Stomach (tissue), 9 donors: ENCODE data around the gene COIL. TPM values are rescaled to one million over a fixed set of nuclear protein-coding genes. Genes with fewer than 3 reads are reported as not detected.

ENCODE experiments used
- DNase-seq, 2 donors: peaks; one replicate each; pipeline versions ENCODE4 v3.0.0 to v3.0.0-alpha.2; 2013 to 2019
- H3K27ac ChIP-seq, 5 donors: fragments of 200-600 bp in 4 of 5; sonication (generic) in 4 of 5; one replicate each; pipeline ENCODE4 v1.5.1; 2013 to 2019; ENCODE audit warnings: mild to moderate bottlenecking in 1 of 5, moderate library complexity in 1 of 5
- H3K27me3 ChIP-seq, 3 donors: fragments of 200-600 bp; sonication (generic); one replicate each; pipeline ENCODE4 v1.5.1; 2017 to 2019; ENCODE audit warnings: mixed run types in 1 of 3
- H3K36me3 ChIP-seq, 4 donors: fragments of 200-600 bp; sonication (generic); 1 replicate in 3 of 4; 2 replicates in 1 of 4; pipeline ENCODE4 v1.5.1; 2016 to 2019
- H3K4me1 ChIP-seq, 4 donors: fragments of 200-600 bp; sonication (generic); one replicate each; pipeline ENCODE4 v1.5.1; 2016 to 2019
- H3K4me3 ChIP-seq, 4 donors: fragments of 200-600 bp; sonication (generic) in 3 of 4; one replicate each; pipeline ENCODE4 v1.5.1; 2016 to 2019; ENCODE audit warnings: mild to moderate bottlenecking in 1 of 4
- H3K9me3 ChIP-seq, 4 donors: fragments of 200-600 bp; sonication (generic); one replicate each; pipeline ENCODE4 v1.5.1; 2016 to 2019
- CTCF ChIP-seq, 7 experiments: fragments of 450-650 bp in 4 of 7; fragments of 200-600 bp in 3 of 7; sonication (generic) in 3 of 7; IDR thresholded peaks; one replicate each; pipeline ENCODE4 v1.5.1; 2016 to 2019; ENCODE audit warnings: antibody characterized with exemption in 7 of 7, control low read depth in 2 of 7, mild to moderate bottlenecking in 1 of 7
- EP300 ChIP-seq: sonication (generic); formaldehyde crosslinking; IDR thresholded peaks from one replicate; pipeline ENCODE4 v1.6.1; 2017; ENCODE audit warnings: antibody characterized with exemption
- POLR2A ChIP-seq, 4 donors: fragments of 450-650 bp; IDR thresholded peaks; one replicate each; pipeline ENCODE4 v1.6.1; 2016; ENCODE audit warnings: antibody characterized with exemption in 4 of 4, control low read depth in 2 of 4, mild to moderate bottlenecking in 1 of 4, moderate library complexity in 1 of 4
- POLR2AphosphoS5 ChIP-seq, 3 donors: sonication (generic); formaldehyde crosslinking; IDR thresholded peaks; one replicate each; pipeline ENCODE4 v1.6.1; 2016; ENCODE audit warnings: antibody characterized with exemption in 3 of 3
- WGBS, 5 donors: extraction: QIAGEN DNeasy Blood & Tissue Kit in 3 of 5; methylation state at CpG; one replicate each; pipeline versions ENCODE4 v1.1.5 to v1.1.7; 2013 to 2018; 5-methylcytosine and 5-hydroxymethylcytosine counted together
- intact Hi-C: fragments of 100-400 bp; cut with DNase I; formaldehyde crosslinking; loops from one replicate; pipeline ENCODE4 v1.15.1; 2023; ENCODE audit warnings: low total_unique reads
- polyA plus RNA-seq, 3 donors: library from polyadenylated mRNA; stranded (reverse); fragments of 200-250 nt; gene quantifications; one replicate each; pipeline ENCODE4 v1.2.3, GENCODE V29; 2013
- total RNA-seq, 5 donors: library from RNA; depleted of rRNA; stranded (reverse); fragments of >200 nt; gene quantifications; one replicate each; pipeline versions ENCODE4 v1.1.0 to v1.2.3, GENCODE V29; 2014 to 2016
- donor health status: healthy with polysubstance abuse.
- donor health status: Bipolar disorder and iron deficiency.
- donor health status: healthy.

COIL gene
- total and polyA plus RNA-seq, 8 donors, result 2.3 to 23.1 (median 12.1) TPM

GRCh38 chr17:56935461-56935860 lies 25.4 kb downstream of the COIL start:
- no peak for DNase-seq
- H3K4me1 ChIP-seq, result peaks cover 0 to 13% (median 0%) of the 10 kb centered on the region in 4 donors
- no peak overlapping the region for H3K4me3 ChIP-seq
- no peaks in the 10 kb centered on the region for H3K27me3 ChIP-seq
- H3K9me3 ChIP-seq, result no peaks in the 10 kb centered on the region
- H3K27ac ChIP-seq, result no peak overlapping the region
- WGBS, 5 donors, result 87 to 91% (median 91%) methylated on average over 3 of the region's 3 CpGs
- intact Hi-C loops, result loop anchor here (5.0 kb wide), 1 partner anchor 113 kb away; no protein-coding TSS in a partner anchor
- H3K36me3 ChIP-seq, result peaks cover 11 to 79% (median 64%) of the 10 kb centered on the region in 4 donors
- no peak for TF ChIP-seq POLR2A (IDR thresholded peaks at IDR 0.05)

- Histone ChIP-seq H3K9me3 (peaks cover 0 to 8% (median 0%) of the 10 kb centered on the region in 4 donors), H3K36me3 (peaks cover 11 to 68% (median 55%) of the 10 kb centered on the region in 4 donors), H3K4me1 (peaks cover 0 to 10% (median 0%) of the 10 kb centered on the region in 4 donors), H3K4me3 (no peak overlapping the region), H3K27me3 (no peaks in the 10 kb centered on the region), H3K27ac (no peak overlapping the region)
- WGBS, 5 donors, result 92 to 97% (median 95%) methylated on average over 4 of the region's 4 CpGs
- intact Hi-C loops, result no loop called here
- no peak for TF ChIP-seq EP300
- TF ChIP-seq POLR2A (IDR thresholded peaks at IDR 0.05), result no peak
- no peak for TF ChIP-seq CTCF (IDR thresholded peaks at IDR 0.05)
- no peak for TF ChIP-seq POLR2AphosphoS5 (IDR thresholded peaks at IDR 0.05)
- DNase-seq, result no peak
Observed at GRCh38 chr17:56934280-56934679, 26.6 kb downstream of the COIL start.

GRCh38 chr17:56933868-56934267 lies 27.0 kb downstream of the COIL start:
- peaks cover 0 to 12% (median 0%) of the 10 kb centered on the region in 4 donors for H3K9me3 ChIP-seq
- H3K27ac ChIP-seq, result no peak overlapping the region
- H3K36me3 ChIP-seq, result peaks cover 11 to 64% (median 51%) of the 10 kb centered on the region in 4 donors
- DNase-seq, result no peak
- TF ChIP-seq EP300, result no peak
- TF ChIP-seq POLR2AphosphoS5 (IDR thresholded peaks at IDR 0.05), result no peak
- TF ChIP-seq POLR2A (IDR thresholded peaks at IDR 0.05), result no peak
- TF ChIP-seq CTCF (IDR thresholded peaks at IDR 0.05), result no peak
- 81 to 100% (median 92%) methylated on average over 1 of the region's 1 CpG for WGBS, 5 donors
- peaks cover 0 to 10% (median 0%) of the 10 kb centered on the region in 4 donors for H3K4me1 ChIP-seq
- intact Hi-C loops, result no loop called here
- no peak overlapping the region for H3K4me3 ChIP-seq
- no peaks in the 10 kb centered on the region for H3K27me3 ChIP-seq

GRCh38 chr17:56933151-56933745 lies 27.6 kb downstream of the COIL start:
- intact Hi-C loops, result no loop called here
- Histone ChIP-seq H3K9me3 (peaks cover 0 to 13% (median 0%) of the 10 kb centered on the region in 4 donors), H3K36me3 (peaks cover 8 to 58% (median 45%) of the 10 kb centered on the region in 4 donors)

More at GRCh38 chr17:56933151-56933745, 27.6 kb downstream of the COIL start:
- Histone ChIP-seq H3K27ac (no peak overlapping the region), H3K4me3 (no peak overlapping the region), H3K27me3 (no peaks in the 10 kb centered on the region), H3K4me1 (peaks cover 0 to 10% (median 0%) of the 10 kb centered on the region in 4 donors)
- 94 to 97% (median 95%) methylated on average over 8 of the region's 8 CpGs for WGBS, 5 donors
- no peak for DNase-seq
- TF ChIP-seq EP300, result no peak
- no peak for TF ChIP-seq POLR2A (IDR thresholded peaks at IDR 0.05)
- TF ChIP-seq POLR2AphosphoS5 (IDR thresholded peaks at IDR 0.05), result no peak
- TF ChIP-seq CTCF (IDR thresholded peaks at IDR 0.05), result no peak
